OCI-LY3 (cell line): ENCODE data around the gene S100A7A.

ENCODE experiments used
- CTCF ChIP-seq: fragments of 200-600, 300-600 bp; sonication (generic); IDR thresholded peaks from 2 replicates; pipeline ENCODE4 v1.5.1; 2014; ENCODE audit warnings: antibody characterized with exemption, low read length, low read depth
- EZH2phosphoT487 ChIP-seq: fragments of 200-600 bp; shearing (Covaris generic); IDR thresholded peaks from 2 replicates; pipeline ENCODE4 v1.6.1; 2018; ENCODE audit warnings: antibody characterized with exemption, mixed run types, low read depth

GRCh38 chr1:153437236-153437635, 20.9 kb downstream of the S100A7A start:
- TF ChIP-seq CTCF (no peak), EZH2phosphoT487 (no peak)
